RWPE1 (cell line): ENCODE measurements around the gene MYO10.

Experiments used
- CTCF ChIA-PET: fragments of 350-600 bp; sonication (Branson Sonifier 250); formaldehyde crosslinking; extraction: SDS; loops from one replicate; lab custom pipeline; 2021; lab: Yijun Ruan, JAX
- POLR2A ChIA-PET: fragments of 400-600 bp; formaldehyde crosslinking; extraction: SDS; loops from one replicate; lab custom pipeline; 2020; ENCODE audit warnings: antibody characterized with exemption; ENCODE audit not compliant: low non-redundant PET; lab: Yijun Ruan, JAX
- DNase-seq: peaks from one replicate; pipeline ENCODE4 v3.0.0; 2012; ENCODE audit warnings: low spot score
- H3K27ac ChIP-seq: fragments of 450-650 bp; 2 replicates; pipeline ENCODE4 v1.5.1; 2017
- TF ChIP-seq, protein P1 (sequence below): fragments of 450-650 bp; conservative IDR thresholded peaks from 2 replicates; pipeline ENCODE4 v1.5.1; 2017; ENCODE audit warnings: low read depth, mild to moderate bottlenecking

MYO10 gene

DNA sequence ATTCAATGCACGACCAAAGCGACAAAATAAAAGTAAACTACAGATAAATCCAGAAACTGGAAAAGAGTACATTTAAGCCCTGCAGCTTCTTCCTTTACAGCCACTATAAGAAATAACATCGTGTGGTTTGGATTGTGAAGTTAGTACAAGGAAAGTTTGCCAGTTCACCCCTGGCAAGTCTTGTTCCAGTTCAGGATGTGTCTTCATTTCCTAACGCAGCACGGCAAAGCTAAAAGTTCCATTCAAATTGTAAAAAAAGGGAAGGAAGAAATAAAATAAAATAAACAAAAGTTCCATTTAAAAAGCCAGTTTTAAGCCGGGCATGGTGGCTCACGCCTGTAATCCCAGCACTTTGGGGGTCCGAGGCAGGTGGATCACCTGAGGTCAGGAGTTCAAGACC lies 236.0 kb downstream of the MYO10 start:
- H3K27ac ChIP-seq, result no peak overlapping the region
- DNase-seq, result no peak
- POLR2A ChIA-PET, result no interaction called here
- TF ChIP-seq, protein P1, sequence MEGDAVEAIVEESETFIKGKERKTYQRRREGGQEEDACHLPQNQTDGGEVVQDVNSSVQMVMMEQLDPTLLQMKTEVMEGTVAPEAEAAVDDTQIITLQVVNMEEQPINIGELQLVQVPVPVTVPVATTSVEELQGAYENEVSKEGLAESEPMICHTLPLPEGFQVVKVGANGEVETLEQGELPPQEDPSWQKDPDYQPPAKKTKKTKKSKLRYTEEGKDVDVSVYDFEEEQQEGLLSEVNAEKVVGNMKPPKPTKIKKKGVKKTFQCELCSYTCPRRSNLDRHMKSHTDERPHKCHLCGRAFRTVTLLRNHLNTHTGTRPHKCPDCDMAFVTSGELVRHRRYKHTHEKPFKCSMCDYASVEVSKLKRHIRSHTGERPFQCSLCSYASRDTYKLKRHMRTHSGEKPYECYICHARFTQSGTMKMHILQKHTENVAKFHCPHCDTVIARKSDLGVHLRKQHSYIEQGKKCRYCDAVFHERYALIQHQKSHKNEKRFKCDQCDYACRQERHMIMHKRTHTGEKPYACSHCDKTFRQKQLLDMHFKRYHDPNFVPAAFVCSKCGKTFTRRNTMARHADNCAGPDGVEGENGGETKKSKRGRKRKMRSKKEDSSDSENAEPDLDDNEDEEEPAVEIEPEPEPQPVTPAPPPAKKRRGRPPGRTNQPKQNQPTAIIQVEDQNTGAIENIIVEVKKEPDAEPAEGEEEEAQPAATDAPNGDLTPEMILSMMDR, result no peak
- CTCF ChIA-PET, result no interaction called here

DNA sequence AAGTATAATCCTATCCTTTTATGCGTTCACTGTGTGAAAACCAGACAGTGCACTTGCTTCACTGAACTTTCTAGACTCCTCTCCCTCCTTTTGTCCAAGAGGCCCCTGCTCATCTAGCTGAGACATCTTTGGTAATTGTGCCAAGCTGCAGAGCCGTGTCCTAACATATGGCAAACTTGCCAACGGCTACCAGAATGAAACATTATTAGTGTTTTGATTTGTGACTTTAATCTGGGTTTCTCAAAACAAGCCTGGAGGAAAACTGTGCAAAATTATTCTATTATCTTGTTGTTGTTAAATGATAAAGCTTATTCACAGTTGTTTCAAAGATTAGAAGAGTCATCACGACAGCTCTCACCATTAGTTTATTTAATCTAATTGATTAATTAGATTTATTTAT lies 240.3 kb downstream of the MYO10 start:
- ChIA-PET POLR2A (no interaction called here), CTCF (no interaction called here)
- TF ChIP-seq, protein P1, result no peak
- no peak overlapping the region for H3K27ac ChIP-seq
- no peak for DNase-seq

DNA sequence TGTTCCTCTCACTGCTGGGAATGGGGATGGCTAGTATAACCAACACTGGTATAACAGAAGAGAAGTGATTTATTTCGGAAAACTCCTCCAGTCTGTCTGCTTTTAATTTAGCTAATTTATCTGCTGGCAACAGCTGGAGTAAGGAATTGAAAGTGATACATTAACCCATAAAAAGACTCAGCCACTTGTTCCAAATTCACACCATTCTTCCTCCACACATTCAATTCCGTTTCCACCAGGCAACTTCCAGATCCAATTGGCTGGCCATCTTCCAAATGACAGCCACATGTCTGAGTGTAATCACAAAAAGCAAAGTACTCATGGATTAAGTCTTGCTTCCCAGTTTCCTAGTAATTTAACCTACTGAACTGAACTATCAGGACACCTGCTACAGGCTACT lies 242.2 kb downstream of the MYO10 start:
- ChIA-PET CTCF (interaction anchor here (0.8 kb wide), 1 partner anchor 496 kb away, joined by 3 read pairs; no protein-coding TSS in a partner anchor), POLR2A (no interaction called here)
- DNase-seq, result no peak

DNA sequence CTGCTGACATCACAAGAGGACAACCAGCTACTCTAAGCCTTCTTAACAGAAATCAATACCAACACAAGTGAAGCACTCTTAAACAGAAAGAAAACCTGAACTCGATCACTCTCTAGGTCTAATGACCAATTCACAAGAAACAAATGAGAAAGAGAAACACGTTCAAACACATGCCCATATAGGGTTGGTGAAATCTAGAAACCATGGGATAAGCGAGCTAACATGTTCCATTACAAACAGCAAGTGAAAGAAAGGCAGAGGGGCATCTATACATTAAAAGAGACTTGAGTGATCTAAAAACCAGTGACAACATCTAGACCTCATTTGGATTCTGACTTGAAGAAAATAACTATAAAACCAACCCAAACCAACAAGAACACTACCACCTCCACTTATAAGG lies 244.4 kb downstream of the MYO10 start:
- no peak overlapping the region for H3K27ac ChIP-seq
- no peak for DNase-seq
- TF ChIP-seq, protein P1, result no peak
- ChIA-PET CTCF (interaction anchor here (0.6 to 0.8 kb wide), 5 partner anchors 14 to 748 kb away, joined by 3 to 4 read pairs (median 4); no protein-coding TSS in a partner anchor), POLR2A (interaction anchor here (0.6 kb wide), 1 partner anchor 36 kb away, joined by 9 read pairs; no protein-coding TSS in a partner anchor)

More for the DNA sequence above, 242.2 kb downstream of the MYO10 start:
- TF ChIP-seq, protein P1, result no peak
- no peak overlapping the region for H3K27ac ChIP-seq

DNA sequence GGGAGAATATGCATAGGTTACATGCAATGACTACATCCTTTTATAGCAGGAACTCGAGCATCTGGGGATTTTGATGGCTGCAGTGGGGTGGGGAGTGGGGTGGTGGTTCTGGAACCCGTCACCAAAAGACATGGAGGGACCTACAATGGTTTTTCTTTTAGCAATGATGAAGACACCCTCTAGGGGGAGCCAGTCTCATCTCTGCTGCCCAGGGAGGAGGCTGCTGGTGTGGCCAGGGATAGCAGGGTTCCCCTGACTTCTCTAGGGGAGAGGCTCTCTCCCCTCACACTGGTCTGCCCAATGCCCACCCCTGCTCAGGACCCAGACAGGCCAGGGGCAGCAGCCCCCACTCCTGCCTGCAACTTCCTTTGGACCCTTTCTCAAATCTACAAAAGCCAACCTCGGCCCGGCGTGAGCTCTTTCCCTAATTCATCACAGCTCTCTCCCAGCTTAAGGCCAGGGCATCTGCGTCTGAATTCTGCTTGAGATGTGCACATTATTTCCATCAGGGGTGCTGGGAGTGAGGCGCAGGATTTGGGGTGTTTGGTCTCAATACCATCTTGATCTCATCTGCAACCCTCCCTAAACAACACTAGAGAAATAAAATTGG lies 245.7 kb downstream of the MYO10 start:
- peak; percentile 72 for DNase-seq
- CTCF ChIA-PET, result interaction anchor here (0.6 to 1.7 kb wide), 10 partner anchors 12 to 627 kb away, joined by 3 to 8 read pairs (median 5); no protein-coding TSS in a partner anchor
- TF ChIP-seq, protein P1, result peak; percentile 73
- H3K27ac ChIP-seq, result no peak overlapping the region
- POLR2A ChIA-PET, result no interaction called here

DNA sequence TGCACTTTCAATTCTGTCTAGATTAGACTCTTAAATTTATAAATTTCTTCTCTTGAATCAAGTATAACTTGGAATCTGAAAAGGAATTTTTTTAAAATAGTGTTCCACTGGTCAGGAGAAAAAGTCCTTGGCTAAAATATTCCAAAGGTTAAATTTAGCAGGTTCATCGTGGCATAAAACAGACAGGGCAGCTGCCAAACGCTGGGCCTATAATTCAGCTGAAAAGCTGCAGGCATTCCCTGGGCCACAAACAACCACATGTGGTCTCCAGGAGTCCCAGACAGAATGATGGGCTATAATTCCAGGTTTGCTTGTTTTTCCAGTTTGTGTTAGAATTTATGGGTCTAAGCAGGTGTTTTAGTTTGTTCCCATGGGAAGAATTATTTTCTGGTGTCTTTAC lies 248.2 kb downstream of the MYO10 start:
- CTCF ChIA-PET, result no interaction called here
- TF ChIP-seq, protein P1, result no peak
- H3K27ac ChIP-seq, result no peak overlapping the region
- no peak for DNase-seq
- POLR2A ChIA-PET, result no interaction called here
